Inflammatory macrophage treated with lipopolysaccharide for 4 hours (primary cell): Measurements from ENCODE around the gene OR8S1.
"Not testable (repeated sequence)": the region's sequence is repeated elsewhere in the genome, so short reads cannot be mapped to it uniquely, and the experiment has no call there.

Experiments used
- DNase-seq: peaks from one replicate; pipeline ENCODE4 v3.0.0-alpha.2; 2020

The OR8S1 gene

GRCh38 chr12:48525332-48525731 is at the start of gene OR8S1:
TSS of gene OR8S1 (plus strand) at chr12:48525632. CDS start at chr12:48525632, 0 bp downstream.
- no peak for DNase-seq

- DNase-seq: no peak
These were observed 43.2 kb upstream of the OR8S1 start, which contains the start of gene C12orf54 for GRCh38 chr12:48482198-48482597. TSS of gene C12orf54 (plus strand) at chr12:48482498. CDS start at chr12:48483297, 799 bp downstream.

GRCh38 chr12:48482930-48483329 is 42.5 kb upstream of the OR8S1 start:
- DNase-seq: no peak

GRCh38 chr12:48486261-48486660 is 39.2 kb upstream of the OR8S1 start:
- no peak for DNase-seq

- no peak for DNase-seq
These were observed 38.8 kb upstream of the OR8S1 start for GRCh38 chr12:48486679-48487078.

GRCh38 chr12:48489012-48489411 is 36.4 kb upstream of the OR8S1 start:
- no peak for DNase-seq

- DNase-seq: not testable (repeated sequence)
These were observed 36.0 kb upstream of the OR8S1 start for GRCh38 chr12:48489456-48489855.

GRCh38 chr12:48500281-48500680 is 25.2 kb upstream of the OR8S1 start:
- not testable (repeated sequence) for DNase-seq

- DNase-seq: not testable (repeated sequence)
These were observed 18.6 kb upstream of the OR8S1 start for GRCh38 chr12:48506836-48507235.

- DNase-seq: no peak
These were observed 16.4 kb upstream of the OR8S1 start for GRCh38 chr12:48508987-48509386.

GRCh38 chr12:48510111-48510510 is 15.3 kb upstream of the OR8S1 start:
- no peak for DNase-seq

- no peak for DNase-seq
These were observed 12.6 kb upstream of the OR8S1 start for GRCh38 chr12:48512855-48513254.

- no peak for DNase-seq
These were observed 10.7 kb upstream of the OR8S1 start for GRCh38 chr12:48514728-48515127.

- not testable (repeated sequence) for DNase-seq
These were observed 5.1 kb upstream of the OR8S1 start for GRCh38 chr12:48520381-48520780.

- no peak for DNase-seq
These were observed 2.6 kb downstream of the OR8S1 start for GRCh38 chr12:48527891-48528670.

- no peak for DNase-seq
These were observed 7.2 kb downstream of the OR8S1 start for GRCh38 chr12:48532601-48533000.

- no peak for DNase-seq
These were observed 11.2 kb downstream of the OR8S1 start for GRCh38 chr12:48536602-48537001.

- peak; percentile 35 for DNase-seq
These were observed 17.0 kb downstream of the OR8S1 start for GRCh38 chr12:48542300-48542928.

- no peak for DNase-seq
These were observed 20.5 kb downstream of the OR8S1 start for GRCh38 chr12:48545833-48546469.

GRCh38 chr12:48547012-48547411 is 21.6 kb downstream of the OR8S1 start:
- not testable (repeated sequence) for DNase-seq

- DNase-seq: not testable (repeated sequence)
These were observed 26.2 kb downstream of the OR8S1 start for GRCh38 chr12:48551636-48552035.

- DNase-seq: not testable (repeated sequence)
These were observed 28.4 kb downstream of the OR8S1 start for GRCh38 chr12:48553666-48554343.

GRCh38 chr12:48556631-48557030 is 31.2 kb downstream of the OR8S1 start:
- DNase-seq: no peak
